ENCODE data around the gene LIPC. TPM values are rescaled to one million over a fixed set of nuclear protein-coding genes. Genes with fewer than 3 reads are reported as not detected.

LIPC gene
- total RNA-seq: under 1 TPM; 0.52 to 0.93 TPM
- polyA plus RNA-seq: under 1 TPM in 1 of 2 donors, not detected in 1; 0.38 TPM
- long read RNA-seq, donor 1: 0 reads
- long read RNA-seq, donor 2, partial matches to known transcripts: 0 of 2 reads
- long read RNA-seq, donor 2, other reads (novel, unspliced or antisense): 2 of 2 reads

DNA sequence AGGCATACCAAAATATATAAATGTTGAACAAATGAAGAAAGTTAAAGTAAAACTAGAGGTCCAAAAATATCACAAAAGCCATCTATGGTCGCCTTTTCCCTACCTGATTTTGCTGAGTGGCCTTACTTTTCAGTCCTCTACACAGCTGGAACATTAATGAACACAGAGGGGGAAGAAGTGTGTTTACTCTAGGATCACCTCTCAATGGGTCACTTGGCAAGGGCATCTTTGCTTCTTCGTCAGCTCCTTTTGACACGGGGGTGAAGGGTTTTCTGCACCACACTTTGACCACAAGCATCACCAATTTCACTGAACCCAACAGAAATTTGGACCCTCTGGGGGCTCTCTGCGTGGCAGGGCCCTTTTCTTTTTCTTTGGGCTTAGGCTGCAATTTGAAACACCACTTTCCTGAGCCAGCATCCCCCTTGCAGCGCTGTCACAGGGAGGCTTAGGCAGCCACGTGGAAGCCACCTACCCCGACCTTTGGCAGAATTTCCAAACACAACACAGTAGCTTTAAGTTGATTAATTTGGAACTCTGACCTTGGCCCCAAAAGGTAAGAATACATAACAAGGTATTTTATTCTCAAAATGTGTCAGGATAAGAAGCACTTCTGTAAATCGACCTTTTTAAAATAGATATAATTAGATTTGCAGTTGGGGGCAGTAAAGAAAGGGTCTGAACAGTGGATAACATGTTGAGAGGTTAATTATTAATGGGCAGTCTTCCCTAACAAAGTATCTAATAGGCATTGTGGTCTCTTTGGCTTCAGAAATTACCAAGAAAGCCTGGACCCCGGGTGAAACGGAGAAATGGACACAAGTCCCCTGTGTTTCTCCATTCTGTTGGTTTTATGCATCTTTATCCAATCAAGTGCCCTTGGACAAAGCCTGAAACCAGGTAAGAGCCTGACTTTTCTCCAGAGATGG lies at the start of gene LIPC:
LIPC (plus strand) TSS at position 771 of the 929 bp plus-strand sequence; CDS start at position 813, 42 bp downstream.
- Histone ChIP-seq H3K27ac (ENCODE audit: low read depth in 1 of 2, low read length in 2 of 2) (no peak within 1 kb of the TSS), H3K4me1 (ENCODE audit: control insufficient read depth in 1 of 2, insufficient read depth in 2 of 2, low read length in 2 of 2) (no peaks in the 10 kb centered on the region), H3K36me3 (ENCODE audit: control insufficient read depth in 1 of 2, insufficient read depth in 2 of 2, low read length in 1 of 2) (no peaks in the 10 kb centered on the region), H3K9me3 (ENCODE audit: control insufficient read depth, low read length) (no peaks in the 10 kb centered on the region), H3K27me3 (ENCODE audit: control insufficient read depth in 1 of 2, insufficient read depth in 2 of 2, low read length in 1 of 2) (no peaks in the 10 kb centered on the region), H3K4me3 (ENCODE audit: low read length in 2 of 2) (no peak within 1 kb of the TSS)
- DNase-seq (no peak), ATAC-seq (ENCODE audit: low FRiP score) (no peak)
- 60 to 74% methylated on average over 10 of the region's 10 CpGs for WGBS, 2 donors
- intact Hi-C loops (cut with DNase I): no loop called here

DNA sequence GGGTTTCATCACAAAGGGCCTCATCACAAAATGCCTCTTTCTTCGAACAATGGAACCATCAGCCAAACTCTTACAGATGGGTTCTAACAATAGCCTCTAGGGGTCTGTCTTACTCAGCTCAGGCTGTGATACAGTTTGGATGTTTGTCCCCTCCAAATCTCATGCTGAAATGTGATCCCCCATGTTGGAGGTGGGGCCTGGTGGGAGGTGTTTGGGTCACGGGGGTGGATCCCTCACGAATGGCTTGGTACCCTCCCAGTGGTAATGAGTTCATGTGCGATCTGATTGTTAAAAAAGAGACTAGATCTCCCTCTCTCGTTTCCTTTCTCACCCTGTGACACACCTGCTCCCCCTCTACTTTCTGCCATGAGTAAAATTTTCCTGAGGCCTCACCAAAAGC lies 47.9 kb upstream of the LIPC start:
- intact Hi-C loops (cut with DNase I): no loop called here
- ATAC-seq (ENCODE audit: low FRiP score): no peak
- WGBS, 2 donors: 73 to 77% methylated on average over 5 of the region's 5 CpGs

DNA sequence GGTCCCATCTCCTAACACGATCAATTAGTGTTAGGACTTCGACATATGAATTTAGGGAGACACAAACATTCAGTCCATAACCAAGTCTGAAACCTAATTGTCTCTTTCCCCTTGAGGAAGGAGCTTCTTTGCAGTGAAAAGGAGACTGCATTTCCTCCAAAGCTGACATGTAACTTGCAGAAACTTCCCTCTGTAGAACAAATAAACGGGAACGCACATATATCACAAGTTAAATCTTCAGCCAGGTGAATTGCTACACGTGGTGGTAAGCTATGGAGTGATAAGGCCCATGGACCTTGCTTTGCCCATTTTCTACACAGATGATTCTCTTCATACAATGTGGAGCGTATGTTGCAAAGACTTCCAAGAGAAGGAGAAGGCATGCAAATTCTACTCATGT lies 47.1 kb upstream of the LIPC start:
- Histone ChIP-seq H3K4me3 (ENCODE audit: low read length in 2 of 2) (no peak overlapping the region), H3K36me3 (ENCODE audit: control insufficient read depth in 1 of 2, insufficient read depth in 2 of 2, low read length in 1 of 2) (no peaks in the 10 kb centered on the region), H3K27ac (ENCODE audit: low read depth in 1 of 2, low read length in 2 of 2) (no peak overlapping the region), H3K27me3 (ENCODE audit: control insufficient read depth in 1 of 2, insufficient read depth in 2 of 2, low read length in 1 of 2) (no peaks in the 10 kb centered on the region), H3K9me3 (ENCODE audit: control insufficient read depth, low read length) (no peaks in the 10 kb centered on the region), H3K4me1 (ENCODE audit: control insufficient read depth in 1 of 2, insufficient read depth in 2 of 2, low read length in 2 of 2) (no peaks in the 10 kb centered on the region)
- 89 to 91% methylated on average over 6 of the region's 6 CpGs for WGBS, 2 donors
- intact Hi-C loops (cut with DNase I): no loop called here
- no peak for DNase-seq
- no peak for ATAC-seq (ENCODE audit: low FRiP score)

More for the DNA sequence above, 47.9 kb upstream of the LIPC start:
- no peaks in the 10 kb centered on the region for H3K4me1 ChIP-seq (ENCODE audit: control insufficient read depth in 1 of 2, insufficient read depth in 2 of 2, low read length in 2 of 2)
- H3K9me3 ChIP-seq (ENCODE audit: control insufficient read depth, low read length): no peaks in the 10 kb centered on the region
- H3K36me3 ChIP-seq (ENCODE audit: control insufficient read depth in 1 of 2, insufficient read depth in 2 of 2, low read length in 1 of 2): no peaks in the 10 kb centered on the region
- DNase-seq: no peak
- H3K4me3 ChIP-seq (ENCODE audit: low read length in 2 of 2): no peak overlapping the region
- H3K27ac ChIP-seq (ENCODE audit: low read depth in 1 of 2, low read length in 2 of 2): no peak overlapping the region
- H3K27me3 ChIP-seq (ENCODE audit: control insufficient read depth in 1 of 2, insufficient read depth in 2 of 2, low read length in 1 of 2): no peaks in the 10 kb centered on the region

DNA sequence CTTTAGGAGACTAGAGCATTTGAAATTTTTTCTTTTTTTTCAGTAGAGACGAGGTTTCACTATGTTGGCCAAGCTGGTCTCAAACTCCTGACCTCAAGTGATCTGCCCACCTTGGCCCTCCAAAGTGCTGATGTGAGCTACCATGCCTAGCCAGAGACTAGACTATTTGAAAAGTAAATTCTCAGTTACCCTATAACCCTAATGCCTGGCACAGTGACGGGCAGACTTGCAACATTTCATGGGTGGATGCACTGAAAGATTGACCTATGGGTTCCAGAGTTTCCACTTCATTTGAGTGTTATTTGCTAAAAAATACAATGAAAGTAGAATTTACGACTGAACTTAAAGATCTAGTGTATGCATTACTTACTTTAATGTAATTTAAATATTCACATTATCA lies 45.7 kb upstream of the LIPC start:
- DNase-seq (no peak), ATAC-seq (ENCODE audit: low FRiP score) (no peak)
- no peaks in the 10 kb centered on the region for H3K4me1 ChIP-seq (ENCODE audit: control insufficient read depth in 1 of 2, insufficient read depth in 2 of 2, low read length in 2 of 2)
- no peak overlapping the region for H3K27ac ChIP-seq (ENCODE audit: low read depth in 1 of 2, low read length in 2 of 2)
- H3K9me3 ChIP-seq (ENCODE audit: control insufficient read depth, low read length): no peaks in the 10 kb centered on the region
- no peaks in the 10 kb centered on the region for H3K36me3 ChIP-seq (ENCODE audit: control insufficient read depth in 1 of 2, insufficient read depth in 2 of 2, low read length in 1 of 2)
- no peaks in the 10 kb centered on the region for H3K27me3 ChIP-seq (ENCODE audit: control insufficient read depth in 1 of 2, insufficient read depth in 2 of 2, low read length in 1 of 2)
- WGBS, 2 donors: 67 to 85% methylated on average over 3 of the region's 3 CpGs
- intact Hi-C loops (cut with DNase I): no loop called here
- no peak overlapping the region for H3K4me3 ChIP-seq (ENCODE audit: low read length in 2 of 2)

DNA sequence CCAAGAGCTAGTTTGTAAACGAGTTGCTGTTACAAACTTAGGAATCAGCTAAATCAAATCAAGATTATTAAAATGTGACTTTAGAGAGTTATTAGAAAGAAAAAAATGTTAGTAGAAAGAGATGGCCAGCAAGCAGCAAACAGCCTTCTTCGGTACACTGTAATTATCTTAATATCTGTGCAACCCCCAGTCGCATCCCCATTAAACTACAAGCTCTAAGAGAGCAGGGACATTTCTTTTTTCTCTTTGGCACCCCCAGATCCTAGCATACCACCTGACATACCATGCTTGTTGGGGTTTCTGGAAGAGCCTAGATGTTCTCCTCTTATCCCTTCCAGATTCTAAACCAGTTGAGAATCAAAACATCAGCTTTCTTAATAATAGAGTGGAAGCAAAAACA lies 45.1 kb upstream of the LIPC start:
- no peak for DNase-seq
- ATAC-seq (ENCODE audit: low FRiP score): no peak
- intact Hi-C loops (cut with DNase I): no loop called here
- WGBS, 2 donors: 85 to 88% methylated on average over 3 of the region's 3 CpGs
- no peaks in the 10 kb centered on the region for H3K9me3 ChIP-seq (ENCODE audit: control insufficient read depth, low read length)
- H3K27me3 ChIP-seq (ENCODE audit: control insufficient read depth in 1 of 2, insufficient read depth in 2 of 2, low read length in 1 of 2): no peaks in the 10 kb centered on the region
- H3K27ac ChIP-seq (ENCODE audit: low read depth in 1 of 2, low read length in 2 of 2): no peak overlapping the region
- no peaks in the 10 kb centered on the region for H3K36me3 ChIP-seq (ENCODE audit: control insufficient read depth in 1 of 2, insufficient read depth in 2 of 2, low read length in 1 of 2)
- H3K4me3 ChIP-seq (ENCODE audit: low read length in 2 of 2): no peak overlapping the region
- no peaks in the 10 kb centered on the region for H3K4me1 ChIP-seq (ENCODE audit: control insufficient read depth in 1 of 2, insufficient read depth in 2 of 2, low read length in 2 of 2)

DNA sequence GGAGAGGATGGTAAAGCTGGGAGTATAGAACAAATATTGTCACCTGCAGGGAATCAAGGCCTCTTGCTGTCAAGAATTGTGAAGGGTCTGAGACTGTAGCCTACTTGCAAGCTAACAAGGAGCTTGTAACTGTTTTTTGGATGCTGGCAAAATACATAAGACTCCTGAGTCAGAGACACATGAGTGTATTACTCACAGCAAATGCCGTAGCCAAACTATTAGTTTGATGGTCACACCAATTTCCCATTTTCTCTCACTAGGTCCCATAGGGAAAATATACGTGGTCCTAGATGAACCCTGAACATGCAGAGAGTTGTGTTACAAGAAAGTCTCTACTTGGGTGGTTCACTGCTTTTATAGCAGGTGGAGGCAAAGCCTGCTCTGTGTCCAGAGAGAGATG lies 44.7 kb upstream of the LIPC start:
- Histone ChIP-seq H3K4me3 (ENCODE audit: low read length in 2 of 2) (no peak overlapping the region), H3K4me1 (ENCODE audit: control insufficient read depth in 1 of 2, insufficient read depth in 2 of 2, low read length in 2 of 2) (no peaks in the 10 kb centered on the region), H3K27me3 (ENCODE audit: control insufficient read depth in 1 of 2, insufficient read depth in 2 of 2, low read length in 1 of 2) (no peaks in the 10 kb centered on the region), H3K36me3 (ENCODE audit: control insufficient read depth in 1 of 2, insufficient read depth in 2 of 2, low read length in 1 of 2) (no peaks in the 10 kb centered on the region), H3K9me3 (ENCODE audit: control insufficient read depth, low read length) (no peaks in the 10 kb centered on the region), H3K27ac (ENCODE audit: low read depth in 1 of 2, low read length in 2 of 2) (no peak overlapping the region)
- intact Hi-C loops (cut with DNase I): no loop called here
- DNase-seq (no peak), ATAC-seq (ENCODE audit: low FRiP score) (no peak)
- 73 to 79% methylated on average over 2 of the region's 2 CpGs for WGBS, 2 donors

DNA sequence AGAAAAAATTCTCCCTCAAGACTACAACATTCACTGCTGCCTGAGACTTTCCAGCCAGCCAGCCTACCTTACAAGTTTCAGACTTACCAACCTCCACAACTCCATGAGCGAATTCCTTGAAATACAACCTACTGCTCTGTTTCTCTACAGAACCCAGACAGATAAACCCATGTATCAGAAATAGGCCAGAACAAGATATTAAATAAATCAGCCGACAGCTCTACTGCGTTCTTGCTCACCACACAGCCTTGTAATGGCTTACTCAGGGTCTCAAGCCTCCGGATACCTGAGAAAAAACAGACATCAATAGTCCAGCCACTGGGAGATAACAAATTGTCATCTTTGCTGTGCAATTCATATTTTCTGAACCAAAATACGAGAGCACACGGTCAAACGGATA lies 43.6 kb upstream of the LIPC start:
- WGBS, 2 donors: 93 to 97% methylated on average over 7 of the region's 7 CpGs
- Histone ChIP-seq H3K9me3 (ENCODE audit: control insufficient read depth, low read length) (no peaks in the 10 kb centered on the region), H3K27me3 (ENCODE audit: control insufficient read depth in 1 of 2, insufficient read depth in 2 of 2, low read length in 1 of 2) (no peaks in the 10 kb centered on the region), H3K4me1 (ENCODE audit: control insufficient read depth in 1 of 2, insufficient read depth in 2 of 2, low read length in 2 of 2) (no peaks in the 10 kb centered on the region), H3K36me3 (ENCODE audit: control insufficient read depth in 1 of 2, insufficient read depth in 2 of 2, low read length in 1 of 2) (no peaks in the 10 kb centered on the region), H3K27ac (ENCODE audit: low read depth in 1 of 2, low read length in 2 of 2) (no peak overlapping the region), H3K4me3 (ENCODE audit: low read length in 2 of 2) (no peak overlapping the region)
- DNase-seq (no peak), ATAC-seq (ENCODE audit: low FRiP score) (no peak)
- intact Hi-C loops (cut with DNase I): no loop called here

DNA sequence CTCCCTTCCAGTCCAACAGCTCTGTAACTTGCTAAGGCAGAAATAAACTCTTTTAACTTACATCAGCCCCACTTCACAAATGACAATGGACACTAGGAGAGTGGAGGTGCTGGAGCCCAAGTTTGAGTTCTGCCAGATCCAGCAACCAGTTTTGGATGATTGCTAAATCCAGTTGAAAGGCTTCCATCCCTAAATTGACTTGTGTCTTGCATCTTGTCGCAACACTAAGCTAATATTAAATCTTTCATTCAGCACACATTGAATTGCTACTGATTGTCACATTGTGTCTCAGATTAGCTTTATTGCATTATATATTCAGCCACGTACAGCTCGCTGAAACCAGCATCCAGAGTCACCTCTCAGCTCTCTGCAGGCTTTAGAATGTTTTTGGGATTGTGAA lies 41.7 kb upstream of the LIPC start:
- intact Hi-C loops (cut with DNase I): no loop called here
- Histone ChIP-seq H3K4me3 (ENCODE audit: low read length in 2 of 2) (no peak overlapping the region), H3K36me3 (ENCODE audit: control insufficient read depth in 1 of 2, insufficient read depth in 2 of 2, low read length in 1 of 2) (no peaks in the 10 kb centered on the region), H3K27me3 (ENCODE audit: control insufficient read depth in 1 of 2, insufficient read depth in 2 of 2, low read length in 1 of 2) (no peaks in the 10 kb centered on the region), H3K27ac (ENCODE audit: low read depth in 1 of 2, low read length in 2 of 2) (no peak overlapping the region), H3K4me1 (ENCODE audit: control insufficient read depth in 1 of 2, insufficient read depth in 2 of 2, low read length in 2 of 2) (no peaks in the 10 kb centered on the region), H3K9me3 (ENCODE audit: control insufficient read depth, low read length) (no peaks in the 10 kb centered on the region)
- 97% methylated on average over 3 of the region's 3 CpGs for WGBS, 2 donors
- no peak for ATAC-seq (ENCODE audit: low FRiP score)
- no peak for DNase-seq

DNA sequence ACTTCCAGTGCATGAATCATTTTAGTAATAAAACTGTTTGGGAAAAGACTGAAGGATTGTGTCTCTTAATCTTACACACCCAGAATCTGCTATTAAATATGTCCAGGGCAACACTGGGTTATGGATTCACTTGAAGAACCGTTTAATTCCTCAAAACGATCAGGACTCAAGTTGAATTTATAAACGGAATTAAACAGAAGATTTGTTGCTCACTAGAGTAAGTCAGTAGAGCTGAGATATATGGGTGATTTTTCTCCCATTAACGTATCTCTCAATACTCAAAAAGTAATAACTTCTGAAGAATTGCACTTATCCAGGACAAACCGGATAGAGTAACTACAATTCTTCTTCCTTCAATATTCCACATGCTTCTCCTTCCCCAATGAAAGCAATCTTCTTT lies 41.1 kb upstream of the LIPC start:
- Histone ChIP-seq H3K36me3 (ENCODE audit: control insufficient read depth in 1 of 2, insufficient read depth in 2 of 2, low read length in 1 of 2) (no peaks in the 10 kb centered on the region), H3K4me3 (ENCODE audit: low read length in 2 of 2) (no peak overlapping the region), H3K27ac (ENCODE audit: low read depth in 1 of 2, low read length in 2 of 2) (no peak overlapping the region), H3K9me3 (ENCODE audit: control insufficient read depth, low read length) (no peaks in the 10 kb centered on the region), H3K4me1 (ENCODE audit: control insufficient read depth in 1 of 2, insufficient read depth in 2 of 2, low read length in 2 of 2) (no peaks in the 10 kb centered on the region), H3K27me3 (ENCODE audit: control insufficient read depth in 1 of 2, insufficient read depth in 2 of 2, low read length in 1 of 2) (no peaks in the 10 kb centered on the region)
- DNase-seq (no peak), ATAC-seq (ENCODE audit: low FRiP score) (no peak)
- 76 to 88% methylated on average over 5 of the region's 5 CpGs for WGBS, 2 donors
- intact Hi-C loops (cut with DNase I): no loop called here

All from aorta (tissue), 5 donors.